SU-DHL-6 (cell line): ENCODE measurements around the gene PCYOX1L.

Source experiments
- EZH2phosphoT487 ChIP-seq: fragments of 200-600 bp; sonication (generic), shearing (Covaris generic); conservative IDR thresholded peaks from 2 replicates; pipeline ENCODE4 v1.6.1; 2018; ENCODE audit warnings: mild to moderate bottlenecking, antibody characterized with exemption, low read length, moderate library complexity, mixed read lengths
- TF ChIP-seq, protein P1 (sequence below): fragments of 200-600 bp; sonication (generic); IDR thresholded peaks from one replicate; pipeline ENCODE4 v1.5.1; 2017; ENCODE audit warnings: antibody characterized with exemption, mild to moderate bottlenecking, low read length, moderate library complexity; ENCODE audit not compliant: insufficient read depth, poor library complexity, severe bottlenecking

GRCh38 chr5:149389552-149390495 lies 32.0 kb downstream of the PCYOX1L start:
- TF ChIP-seq, protein P1, sequence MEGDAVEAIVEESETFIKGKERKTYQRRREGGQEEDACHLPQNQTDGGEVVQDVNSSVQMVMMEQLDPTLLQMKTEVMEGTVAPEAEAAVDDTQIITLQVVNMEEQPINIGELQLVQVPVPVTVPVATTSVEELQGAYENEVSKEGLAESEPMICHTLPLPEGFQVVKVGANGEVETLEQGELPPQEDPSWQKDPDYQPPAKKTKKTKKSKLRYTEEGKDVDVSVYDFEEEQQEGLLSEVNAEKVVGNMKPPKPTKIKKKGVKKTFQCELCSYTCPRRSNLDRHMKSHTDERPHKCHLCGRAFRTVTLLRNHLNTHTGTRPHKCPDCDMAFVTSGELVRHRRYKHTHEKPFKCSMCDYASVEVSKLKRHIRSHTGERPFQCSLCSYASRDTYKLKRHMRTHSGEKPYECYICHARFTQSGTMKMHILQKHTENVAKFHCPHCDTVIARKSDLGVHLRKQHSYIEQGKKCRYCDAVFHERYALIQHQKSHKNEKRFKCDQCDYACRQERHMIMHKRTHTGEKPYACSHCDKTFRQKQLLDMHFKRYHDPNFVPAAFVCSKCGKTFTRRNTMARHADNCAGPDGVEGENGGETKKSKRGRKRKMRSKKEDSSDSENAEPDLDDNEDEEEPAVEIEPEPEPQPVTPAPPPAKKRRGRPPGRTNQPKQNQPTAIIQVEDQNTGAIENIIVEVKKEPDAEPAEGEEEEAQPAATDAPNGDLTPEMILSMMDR, result no peak
- TF ChIP-seq EZH2phosphoT487, result no peak
